HL-60/S4 treated with phorbol 12-myristate 13-acetate at 8.2 ng/mL for 4 days and 3 days (cell line): ENCODE results near the gene TAGLN2.

Experiments
- in situ Hi-C: fragments of 300-500 bp; cut with MboI; formaldehyde crosslinking; loops from 2 replicates; pipeline ENCODE4 v1.15.0; 2022; ENCODE audit warnings: low sequenced_read_pairs

Gene TAGLN2

GRCh38 chr1:159936273-159936904, 11.1 kb upstream of the TAGLN2 start:
- in situ Hi-C loops: loop anchor here (10.0 kb wide), 1 partner anchor 68 kb away; no protein-coding TSS in a partner anchor

GRCh38 chr1:159935719-159936272, 10.5 kb upstream of the TAGLN2 start:
- in situ Hi-C loops: loop anchor here (10.0 kb wide), 1 partner anchor 69 kb away; no protein-coding TSS in a partner anchor

GRCh38 chr1:159935305-159935704, 10.0 kb upstream of the TAGLN2 start:
- in situ Hi-C loops: loop anchor here (10.0 kb wide), 1 partner anchor 69 kb away; no protein-coding TSS in a partner anchor

GRCh38 chr1:159934136-159935039, 9.1 kb upstream of the TAGLN2 start:
- in situ Hi-C loops: loop anchor here (10.0 kb wide), 1 partner anchor 70 kb away; no protein-coding TSS in a partner anchor

GRCh38 chr1:159933347-159933746, 8.0 kb upstream of the TAGLN2 start:
- in situ Hi-C loops: loop anchor here (10.0 kb wide), 1 partner anchor 71 kb away; no protein-coding TSS in a partner anchor

- in situ Hi-C loops: loop anchor here (10.0 kb wide), 1 partner anchor 72 kb away; no protein-coding TSS in a partner anchor
Observed at GRCh38 chr1:159932296-159933285, 7.3 kb upstream of the TAGLN2 start.

- in situ Hi-C loops: loop anchor here (10.0 kb wide), 1 partner anchor 73 kb away; no protein-coding TSS in a partner anchor
Observed at GRCh38 chr1:159931795-159932173, 6.5 kb upstream of the TAGLN2 start.

- in situ Hi-C loops: loop anchor here (10.0 kb wide), 1 partner anchor 74 kb away; no protein-coding TSS in a partner anchor
Observed at GRCh38 chr1:159931101-159931794, 5.9 kb upstream of the TAGLN2 start.

GRCh38 chr1:159930634-159931033, 5.3 kb upstream of the TAGLN2 start:
- in situ Hi-C loops: loop anchor here (10.0 kb wide), 1 partner anchor 74 kb away; no protein-coding TSS in a partner anchor

- in situ Hi-C loops: loop anchor here (10.0 kb wide), 1 partner anchor 75 kb away; no protein-coding TSS in a partner anchor
Observed at GRCh38 chr1:159930216-159930615, 4.9 kb upstream of the TAGLN2 start.

- in situ Hi-C loops: loop anchor here (10.0 kb wide), 1 partner anchor 75 kb away; no protein-coding TSS in a partner anchor
Observed at GRCh38 chr1:159929155-159930051, 4.1 kb upstream of the TAGLN2 start.

GRCh38 chr1:159928491-159929050, 3.3 kb upstream of the TAGLN2 start:
- in situ Hi-C loops: no loop called here

GRCh38 chr1:159927849-159928431, 2.6 kb upstream of the TAGLN2 start:
- in situ Hi-C loops: no loop called here

- in situ Hi-C loops: no loop called here
Observed at GRCh38 chr1:159927211-159927848, 2.0 kb upstream of the TAGLN2 start.

GRCh38 chr1:159925719-159926078, 392 bp upstream of the TAGLN2 start:
- in situ Hi-C loops: no loop called here

GRCh38 chr1:159924025-159924790, 1.1 kb downstream of the TAGLN2 start:
- in situ Hi-C loops: no loop called here
